ENCODE results near the gene FLVCR1. TPM values are rescaled to one million over a fixed set of nuclear protein-coding genes. Genes with fewer than 3 reads are reported as not detected.

FLVCR1 gene
- total RNA-seq, 1 donor from 2014 or later, result 6.3 TPM

- no peaks in the 10 kb centered on the region for H3K4me1 ChIP-seq
- no peaks in the 10 kb centered on the region for H3K27me3 ChIP-seq (ENCODE audit: low read depth)
- no peak overlapping the region for H3K4me3 ChIP-seq
- no peak for ATAC-seq
- DNase-seq, result no peak
- no peak overlapping the region for H3K27ac ChIP-seq
- TF ChIP-seq CTCF (IDR thresholded peaks at IDR 0.05), result no peak
- H3K36me3 ChIP-seq, result no peaks in the 10 kb centered on the region
- intact Hi-C loops (cut with DNase I), result no loop called here
- H3K9me3 ChIP-seq, result no peaks in the 10 kb centered on the region
Measured at GRCh38 chr1:212928323-212929291, 70.5 kb downstream of the FLVCR1 start.

- ATAC-seq (no peak), DNase-seq (no peak)
- no peaks in the 10 kb centered on the region for H3K4me1 ChIP-seq
- no peak for TF ChIP-seq CTCF (IDR thresholded peaks at IDR 0.05)
- H3K36me3 ChIP-seq, result no peaks in the 10 kb centered on the region
- H3K9me3 ChIP-seq, result no peaks in the 10 kb centered on the region
- H3K4me3 ChIP-seq, result no peak overlapping the region
- H3K27me3 ChIP-seq (ENCODE audit: low read depth), result no peaks in the 10 kb centered on the region
- intact Hi-C loops (cut with DNase I), result no loop called here
- H3K27ac ChIP-seq, result no peak overlapping the region
Measured at GRCh38 chr1:212930986-212931678, 73.1 kb downstream of the FLVCR1 start.

GRCh38 chr1:212933815-212934471, 75.9 kb downstream of the FLVCR1 start:
- TF ChIP-seq CTCF (IDR thresholded peaks at IDR 0.05), result no peak
- no peak overlapping the region for H3K4me3 ChIP-seq
- no peak overlapping the region for H3K27ac ChIP-seq
- H3K27me3 ChIP-seq (ENCODE audit: low read depth), result no peaks in the 10 kb centered on the region
- intact Hi-C loops (cut with DNase I), result no loop called here
- H3K9me3 ChIP-seq, result no peaks in the 10 kb centered on the region
- no peak for DNase-seq
- H3K4me1 ChIP-seq, result no peaks in the 10 kb centered on the region
- H3K36me3 ChIP-seq, result no peaks in the 10 kb centered on the region
- no peak for ATAC-seq

- ATAC-seq (no peak), DNase-seq (no peak)
- H3K36me3 ChIP-seq, result no peaks in the 10 kb centered on the region
- no peak overlapping the region for H3K27ac ChIP-seq
- TF ChIP-seq CTCF (IDR thresholded peaks at IDR 0.05), result no peak
- H3K4me1 ChIP-seq, result no peaks in the 10 kb centered on the region
- no peaks in the 10 kb centered on the region for H3K9me3 ChIP-seq
- no peaks in the 10 kb centered on the region for H3K27me3 ChIP-seq (ENCODE audit: low read depth)
- H3K4me3 ChIP-seq, result no peak overlapping the region
- intact Hi-C loops (cut with DNase I), result no loop called here
Measured at GRCh38 chr1:212935387-212935981, 77.4 kb downstream of the FLVCR1 start.

GRCh38 chr1:212937034-212937433, 79.0 kb downstream of the FLVCR1 start:
- H3K4me1 ChIP-seq, result no peaks in the 10 kb centered on the region
- H3K4me3 ChIP-seq, result no peak overlapping the region
- no peak overlapping the region for H3K27ac ChIP-seq
- H3K9me3 ChIP-seq, result no peaks in the 10 kb centered on the region
- DNase-seq (no peak), ATAC-seq (no peak)
- intact Hi-C loops (cut with DNase I), result no loop called here
- no peaks in the 10 kb centered on the region for H3K27me3 ChIP-seq (ENCODE audit: low read depth)
- no peaks in the 10 kb centered on the region for H3K36me3 ChIP-seq
- TF ChIP-seq CTCF (IDR thresholded peaks at IDR 0.05), result no peak

All from lower lobe of right lung (tissue), 2 donors.